ENCODE data around the gene KCNJ4.

DNA sequence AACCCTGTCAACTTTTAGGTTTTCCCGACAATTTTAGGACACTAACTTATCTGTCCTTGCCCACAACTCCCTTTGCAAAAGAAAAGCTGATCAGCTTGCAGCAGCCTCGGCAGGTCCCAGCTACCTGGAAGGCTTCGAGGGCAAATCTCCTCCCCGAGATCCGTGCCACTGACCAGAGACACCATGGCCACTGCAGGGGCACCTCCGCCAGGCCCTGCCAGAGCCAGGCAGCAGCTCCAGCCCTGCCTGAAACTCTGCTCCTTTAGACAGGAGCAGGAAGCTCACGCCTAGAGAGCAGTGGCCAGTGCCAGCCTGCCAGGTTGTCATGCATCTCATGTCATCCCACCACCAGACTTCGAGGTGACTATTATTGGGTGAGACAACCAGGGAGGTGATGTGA is 21.1 kb downstream of the KCNJ4 start:
- TF ChIP-seq, protein P1, sequence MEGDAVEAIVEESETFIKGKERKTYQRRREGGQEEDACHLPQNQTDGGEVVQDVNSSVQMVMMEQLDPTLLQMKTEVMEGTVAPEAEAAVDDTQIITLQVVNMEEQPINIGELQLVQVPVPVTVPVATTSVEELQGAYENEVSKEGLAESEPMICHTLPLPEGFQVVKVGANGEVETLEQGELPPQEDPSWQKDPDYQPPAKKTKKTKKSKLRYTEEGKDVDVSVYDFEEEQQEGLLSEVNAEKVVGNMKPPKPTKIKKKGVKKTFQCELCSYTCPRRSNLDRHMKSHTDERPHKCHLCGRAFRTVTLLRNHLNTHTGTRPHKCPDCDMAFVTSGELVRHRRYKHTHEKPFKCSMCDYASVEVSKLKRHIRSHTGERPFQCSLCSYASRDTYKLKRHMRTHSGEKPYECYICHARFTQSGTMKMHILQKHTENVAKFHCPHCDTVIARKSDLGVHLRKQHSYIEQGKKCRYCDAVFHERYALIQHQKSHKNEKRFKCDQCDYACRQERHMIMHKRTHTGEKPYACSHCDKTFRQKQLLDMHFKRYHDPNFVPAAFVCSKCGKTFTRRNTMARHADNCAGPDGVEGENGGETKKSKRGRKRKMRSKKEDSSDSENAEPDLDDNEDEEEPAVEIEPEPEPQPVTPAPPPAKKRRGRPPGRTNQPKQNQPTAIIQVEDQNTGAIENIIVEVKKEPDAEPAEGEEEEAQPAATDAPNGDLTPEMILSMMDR (conservative IDR thresholded peaks at IDR 0.05): no peak
- TF ChIP-seq EZH2 (IDR thresholded peaks at IDR 0.05; ENCODE audit: low read depth): no peak

Data from PC-9 (cell line).